ENCODE data around the gene CEP85L.
A peak's percentile ranks its signal among the peaks of the same experiment; 100 is the strongest.

CEP85L gene

DNA sequence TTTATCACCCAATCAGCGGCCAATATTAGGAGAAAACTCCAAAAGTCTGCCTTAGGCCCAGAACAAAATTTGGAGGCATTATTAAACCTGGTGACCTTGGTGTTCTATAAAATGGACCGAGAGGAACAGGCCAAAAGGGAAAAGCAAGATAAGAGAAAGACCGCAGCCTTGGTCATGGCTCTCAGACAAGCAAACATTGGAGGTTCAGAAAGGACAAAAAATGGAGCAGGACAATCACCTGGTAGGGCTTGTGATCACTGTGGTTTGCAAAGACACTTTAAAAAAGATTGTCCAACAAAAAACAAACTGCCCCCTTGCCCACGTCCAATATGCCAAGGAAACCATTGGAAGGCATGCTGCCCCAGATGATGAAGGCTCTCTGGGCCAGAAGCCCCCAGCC, 31.2 kb downstream of the CEP85L start:
- DNase-seq (ENCODE audit: low spot score), result no peak

- peak; percentile 75 for DNase-seq (ENCODE audit: low spot score)
Measured at GRCh38 chr6:118618676-118619377, 32.6 kb downstream of the CEP85L start.

- no peak for DNase-seq (ENCODE audit: low spot score)
Measured at GRCh38 chr6:118617417-118617816, 34.0 kb downstream of the CEP85L start.

DNA sequence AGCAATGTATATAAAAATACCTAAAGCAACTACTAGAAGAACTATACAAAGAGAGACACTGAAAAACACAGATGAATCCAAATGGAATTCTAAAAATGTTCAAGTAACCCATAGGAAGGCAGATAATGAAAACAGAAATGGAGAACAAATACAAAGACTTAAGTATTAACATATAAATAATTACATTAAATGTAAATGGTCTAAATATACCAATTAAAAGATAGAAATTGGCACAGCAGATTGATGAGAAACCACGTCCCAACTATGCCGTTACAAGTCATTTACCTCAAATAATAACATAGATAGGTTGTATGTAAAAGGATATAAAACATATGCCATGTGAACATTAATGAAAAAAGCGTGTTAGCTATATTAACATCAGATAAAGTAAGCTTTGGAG, 40.1 kb downstream of the CEP85L start:
- no peak for DNase-seq (ENCODE audit: low spot score)

DNA sequence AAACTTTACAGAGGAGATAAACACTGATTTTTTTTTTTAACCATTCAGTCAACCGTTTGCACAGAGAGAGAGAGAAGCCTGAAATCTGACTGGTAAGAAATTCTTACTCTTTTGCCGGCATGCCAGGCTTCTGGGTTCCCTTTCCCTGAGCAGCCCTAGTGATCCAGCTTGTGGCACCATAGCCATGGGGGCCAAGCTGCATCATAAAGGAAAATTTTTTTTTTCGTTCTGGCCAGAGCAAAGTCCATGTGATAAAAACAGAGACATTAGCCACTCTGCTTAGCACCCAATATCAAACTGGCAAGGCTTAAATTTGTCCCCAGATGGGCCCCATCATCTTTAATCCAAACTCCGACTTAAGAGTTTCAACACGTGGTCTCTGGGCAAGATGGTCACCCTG, 44.5 kb downstream of the CEP85L start:
- no peak for DNase-seq (ENCODE audit: low spot score)

DNA sequence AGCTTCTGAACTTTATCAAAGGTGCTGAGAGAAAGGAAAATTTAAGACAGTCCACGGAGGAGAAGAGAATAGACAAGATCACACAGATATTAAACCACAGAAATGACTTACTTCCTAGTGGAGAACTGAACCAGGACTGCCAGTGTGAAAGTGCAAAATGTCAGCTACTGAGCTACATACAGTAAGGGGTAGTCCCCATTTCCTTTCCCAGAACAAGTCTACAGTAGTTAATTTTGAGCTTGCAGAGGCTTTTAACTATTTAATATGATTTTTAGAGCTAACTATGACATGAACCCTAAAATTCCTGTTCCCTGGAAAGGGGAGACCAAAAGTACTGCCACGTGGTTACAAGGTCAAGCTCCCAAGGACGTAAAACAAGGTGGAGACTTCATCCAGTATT, 45.1 kb downstream of the CEP85L start:
- DNase-seq (ENCODE audit: low spot score), result no peak

- no peak for DNase-seq (ENCODE audit: low spot score)
Measured at GRCh38 chr6:118603372-118603771, 48.0 kb downstream of the CEP85L start.

DNA sequence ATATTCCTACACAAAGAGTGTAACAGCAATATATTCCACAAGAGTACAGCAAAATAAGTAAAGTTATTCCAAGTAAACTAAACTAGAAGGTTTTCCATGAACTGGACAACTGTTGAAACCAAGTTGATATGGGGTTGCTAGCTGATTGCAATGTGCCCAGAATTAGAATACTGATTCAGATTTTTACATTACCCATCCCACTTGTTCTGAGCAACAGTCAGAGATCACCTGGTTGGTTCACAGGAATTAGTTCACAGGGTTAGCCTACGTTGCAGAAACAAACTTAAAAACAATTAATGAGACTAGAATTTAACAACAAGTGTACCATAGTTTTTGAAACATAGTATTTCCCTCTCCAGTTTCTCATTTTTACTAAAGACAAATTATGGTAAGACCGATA, 49.1 kb downstream of the CEP85L start:
- no peak for DNase-seq (ENCODE audit: low spot score)

GRCh38 chr6:118598324-118598723, 53.1 kb downstream of the CEP85L start:
- no peak for DNase-seq (ENCODE audit: low spot score)

GRCh38 chr6:118597636-118598035, 53.8 kb downstream of the CEP85L start:
- no peak for DNase-seq (ENCODE audit: low spot score)

DNA sequence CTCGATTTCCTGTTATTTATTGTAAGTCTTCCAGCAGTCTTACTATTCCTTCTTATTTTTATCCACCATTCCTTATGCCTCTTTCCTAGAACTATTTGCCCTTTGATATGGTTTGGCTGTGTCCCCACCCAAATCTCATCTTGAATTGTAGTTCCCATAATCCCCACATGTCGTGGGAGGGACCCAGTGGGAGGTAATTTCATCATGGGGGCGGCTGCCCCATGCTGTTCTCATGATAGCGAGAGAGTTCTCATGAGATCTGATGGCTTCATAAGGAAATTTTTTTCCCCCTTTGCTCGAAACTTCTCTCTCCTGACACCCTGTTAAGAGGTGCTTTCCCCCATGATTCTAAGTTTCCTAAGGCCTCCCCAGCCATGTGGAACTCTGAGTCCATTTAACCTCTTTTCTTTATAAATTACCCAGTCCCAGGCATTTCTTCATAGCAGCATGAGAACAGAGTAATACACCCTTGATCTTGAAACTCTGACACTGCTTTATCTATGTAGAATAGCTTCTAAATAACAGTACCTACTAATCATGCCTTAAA, 54.5 kb downstream of the CEP85L start:
- no peak for DNase-seq (ENCODE audit: low spot score)

DNA sequence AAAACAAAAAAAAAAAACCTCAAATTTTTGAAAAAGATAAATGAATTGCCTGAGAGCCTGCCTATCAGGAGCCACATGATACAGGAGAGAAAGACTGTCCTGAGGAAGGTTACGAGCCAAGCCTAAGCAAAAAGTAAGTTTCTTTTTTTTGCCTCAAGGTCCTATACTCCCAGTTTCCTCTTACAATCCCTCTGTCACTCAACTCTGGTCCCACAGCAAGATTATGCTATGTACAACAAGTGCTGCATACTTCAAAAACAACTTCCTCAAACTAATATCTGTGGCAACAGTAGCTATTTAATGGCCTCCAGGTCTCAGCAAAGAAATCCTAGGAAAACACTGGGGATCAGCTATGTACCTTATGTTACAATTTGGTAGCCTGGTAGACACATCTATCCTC, 56.5 kb downstream of the CEP85L start:
- no peak for DNase-seq (ENCODE audit: low spot score)

GRCh38 chr6:118591897-118592296, 59.5 kb downstream of the CEP85L start:
- DNase-seq (ENCODE audit: low spot score), result no peak

DNA sequence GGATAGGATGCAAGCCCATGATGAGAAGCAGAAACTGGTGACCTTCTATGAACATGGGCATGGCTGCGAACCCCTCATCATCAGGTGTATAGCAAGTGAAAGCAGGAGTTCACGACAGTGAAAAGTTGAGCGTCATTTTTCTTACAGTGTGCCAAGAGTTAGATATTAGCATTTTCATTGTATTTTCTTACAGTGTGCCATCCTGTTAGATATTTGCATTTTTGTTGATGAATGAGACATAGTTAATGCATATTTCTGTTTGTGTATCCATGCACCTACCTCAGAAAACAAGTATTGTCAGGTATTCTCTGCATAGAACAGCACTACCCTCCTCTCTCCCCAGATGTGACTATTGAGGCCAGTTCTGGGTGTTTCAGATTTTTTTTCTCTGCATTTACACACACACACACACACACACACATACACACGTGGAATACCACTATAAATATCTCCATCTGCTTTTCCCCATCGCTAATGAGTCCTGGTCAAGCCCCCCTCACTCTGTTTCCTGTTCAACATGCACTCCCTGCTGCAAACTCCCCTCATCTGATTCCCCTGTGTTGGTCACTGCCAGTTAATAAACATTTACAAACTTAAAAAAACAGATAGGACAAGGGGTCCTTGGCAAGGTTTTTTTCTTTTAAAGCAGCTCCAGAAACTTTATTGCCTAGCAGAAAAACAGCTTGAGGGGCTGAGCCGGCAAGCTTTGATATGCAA, 61.6 kb downstream of the CEP85L start:
- no peak for DNase-seq (ENCODE audit: low spot score)

GRCh38 chr6:118589186-118589585, 62.2 kb downstream of the CEP85L start:
- no peak for DNase-seq (ENCODE audit: low spot score)

DNA sequence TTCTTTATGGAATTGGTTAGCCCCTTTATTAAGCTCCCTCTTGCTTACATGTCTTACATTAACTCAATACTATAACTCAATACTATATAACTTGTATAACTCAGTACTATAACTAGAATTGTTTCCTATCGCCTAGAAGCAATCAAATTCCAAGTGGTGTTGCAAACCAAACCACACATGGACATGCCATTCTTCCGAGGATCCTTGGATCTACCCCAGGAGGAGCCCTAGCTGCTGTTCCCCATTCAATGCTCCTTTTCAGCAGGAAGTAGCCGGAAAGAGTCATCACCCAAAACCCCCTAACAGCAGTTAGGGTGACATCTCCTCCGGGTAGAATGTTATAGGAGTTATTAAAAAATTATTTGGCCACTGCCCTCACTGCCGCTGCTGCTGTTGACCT, 62.8 kb downstream of the CEP85L start:
- DNase-seq (ENCODE audit: low spot score), result no peak

GRCh38 chr6:118586746-118587485, 64.5 kb downstream of the CEP85L start:
- no peak for DNase-seq (ENCODE audit: low spot score)

GRCh38 chr6:118584911-118585310, 66.5 kb downstream of the CEP85L start:
- DNase-seq (ENCODE audit: low spot score), result no peak

- no peak for DNase-seq (ENCODE audit: low spot score)
Measured at GRCh38 chr6:118581489-118581959, 69.9 kb downstream of the CEP85L start.

- peak; percentile 58 for DNase-seq (ENCODE audit: low spot score)
Measured at GRCh38 chr6:118580585-118581419, 70.6 kb downstream of the CEP85L start.

DNA sequence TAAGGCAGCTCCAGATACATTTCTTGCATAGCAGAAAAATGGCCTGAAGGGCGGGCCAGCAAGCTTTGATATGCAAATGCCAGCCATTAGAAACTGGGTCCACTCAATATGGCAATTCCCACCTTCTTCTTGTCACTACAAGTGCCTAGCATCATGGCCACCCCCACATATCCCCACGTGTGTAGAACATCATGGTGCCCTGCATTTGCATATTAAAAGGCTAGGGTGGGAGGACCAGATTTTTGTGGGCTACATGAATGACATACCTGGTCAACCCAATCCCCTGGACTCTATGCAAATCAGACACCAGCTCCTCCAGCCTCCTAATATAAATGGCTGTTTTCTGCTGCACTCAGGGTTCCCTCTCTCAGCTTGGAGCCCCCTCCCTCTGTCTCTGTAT, 71.6 kb downstream of the CEP85L start:
- no peak for DNase-seq (ENCODE audit: low spot score)

DNA sequence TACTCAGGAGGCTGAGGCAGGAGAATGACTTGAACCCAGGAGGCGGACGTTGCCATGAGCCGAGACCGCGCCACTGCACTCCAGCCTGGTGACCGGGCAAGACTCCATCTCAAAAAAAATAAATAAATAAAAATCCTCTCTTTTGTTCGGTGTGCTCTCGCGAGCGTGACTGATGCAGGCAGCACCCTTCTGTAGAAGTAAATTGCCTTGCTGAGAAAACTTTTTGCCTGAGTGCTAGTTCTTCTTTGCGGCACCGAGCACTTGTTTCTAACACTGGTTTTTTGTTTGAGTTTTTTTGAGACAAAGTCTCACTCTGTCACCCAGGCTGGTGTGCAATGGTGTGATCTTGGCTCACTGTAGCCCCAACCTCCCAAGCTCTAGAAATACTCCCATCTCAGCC, 72.8 kb downstream of the CEP85L start:
- no peak for DNase-seq (ENCODE audit: low spot score)
